Islet precursor cell (in vitro differentiated cells): Measurements from ENCODE around the gene DNAJC5.
A peak's percentile ranks its signal among the peaks of the same experiment; 100 is the strongest.

Experiments
- DNase-seq: peaks from one replicate; pipeline ENCODE4 v3.0.0-alpha.2; 2018

DNAJC5 gene

DNA sequence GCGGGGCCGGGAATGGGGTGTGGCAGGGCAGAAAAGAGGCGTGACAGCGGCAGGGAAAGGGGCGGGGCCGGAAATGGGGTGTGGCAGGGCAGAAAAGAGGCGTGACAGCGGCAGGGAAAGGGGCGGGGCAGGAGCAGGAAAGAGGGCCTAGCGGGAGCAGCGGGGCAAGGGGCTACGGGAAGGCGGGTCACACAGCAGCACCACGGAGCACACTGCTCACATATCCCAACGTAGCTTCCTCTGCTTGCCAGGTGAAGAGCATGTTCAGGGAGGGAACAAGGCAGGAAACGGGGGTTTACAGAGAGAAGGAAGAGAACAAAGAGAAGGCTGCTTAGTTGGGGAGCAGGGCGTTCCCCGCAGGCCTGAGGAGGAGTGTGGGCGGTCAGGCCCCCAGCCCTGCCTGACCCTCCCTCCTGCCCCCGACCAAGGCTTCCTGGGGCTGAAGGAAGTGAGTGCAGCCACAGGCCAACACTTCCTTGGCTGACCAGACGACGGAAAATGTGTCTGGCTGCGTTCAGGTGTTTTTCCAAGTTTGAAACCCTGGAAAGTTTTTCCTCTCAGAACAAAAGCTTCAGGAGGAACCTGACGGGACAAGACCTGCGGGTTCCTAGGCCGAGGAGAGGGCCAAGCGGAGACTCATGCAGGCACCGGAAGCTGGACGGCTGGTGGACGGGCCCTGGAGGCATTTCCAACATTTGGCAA lies 47.5 kb downstream of the DNAJC5 start:
- DNase-seq = no peak

DNA sequence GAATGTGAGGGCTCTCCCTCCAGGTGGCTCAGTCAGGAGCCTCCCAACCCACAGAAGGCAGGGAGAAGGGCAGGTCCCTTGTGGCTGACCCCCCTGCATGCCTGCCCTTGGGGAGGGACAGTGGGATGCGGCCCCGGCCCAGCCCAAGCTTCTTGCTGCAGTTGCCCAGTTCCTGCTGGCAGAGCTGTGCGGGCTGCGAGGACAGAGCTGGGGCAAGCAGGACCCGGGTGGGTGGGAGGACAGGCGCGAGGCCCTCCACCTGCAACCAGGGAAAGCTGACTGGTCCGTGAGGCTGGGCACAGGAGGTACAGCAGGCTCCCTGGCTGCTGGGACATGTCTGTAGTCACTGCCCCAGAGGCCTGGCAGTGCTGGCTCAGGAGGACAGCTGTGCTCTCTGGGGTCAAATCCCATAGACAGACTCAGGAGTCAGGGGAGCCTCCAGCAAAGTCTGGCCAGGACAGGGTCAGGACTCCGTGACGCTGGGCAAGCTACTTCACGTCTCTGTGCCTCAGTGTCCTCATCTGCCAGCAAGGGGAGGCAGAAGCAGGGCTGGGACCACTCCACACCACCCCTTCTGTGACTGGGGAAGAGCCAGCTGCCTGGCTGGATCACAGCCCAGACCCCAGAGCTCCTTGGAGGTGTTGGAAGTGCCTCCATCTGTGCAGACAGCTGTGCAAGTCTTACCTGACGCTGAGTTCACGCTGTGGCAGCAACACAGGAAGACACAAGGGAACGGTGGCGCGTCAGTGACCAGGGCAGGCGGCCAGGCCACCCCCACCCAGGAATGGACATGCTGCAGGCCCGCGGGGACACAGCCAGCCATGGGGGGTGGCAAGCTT lies 48.3 kb downstream of the DNAJC5 start:
- no peak for DNase-seq

DNA sequence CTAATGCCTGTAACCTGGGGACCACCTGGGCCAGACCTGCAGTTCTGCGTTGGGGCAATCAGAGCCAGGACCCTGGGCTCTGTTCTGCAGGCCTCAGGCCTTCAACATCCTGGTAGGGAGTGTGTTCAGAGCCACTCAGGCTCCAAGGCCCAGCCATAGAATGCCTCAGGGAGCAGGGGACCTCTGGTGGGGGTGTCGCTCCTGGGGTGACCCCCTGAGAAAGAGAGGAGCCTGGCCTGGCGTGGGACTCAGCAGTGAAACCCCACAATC lies 48.8 kb downstream of the DNAJC5 start:
- DNase-seq = no peak

DNA sequence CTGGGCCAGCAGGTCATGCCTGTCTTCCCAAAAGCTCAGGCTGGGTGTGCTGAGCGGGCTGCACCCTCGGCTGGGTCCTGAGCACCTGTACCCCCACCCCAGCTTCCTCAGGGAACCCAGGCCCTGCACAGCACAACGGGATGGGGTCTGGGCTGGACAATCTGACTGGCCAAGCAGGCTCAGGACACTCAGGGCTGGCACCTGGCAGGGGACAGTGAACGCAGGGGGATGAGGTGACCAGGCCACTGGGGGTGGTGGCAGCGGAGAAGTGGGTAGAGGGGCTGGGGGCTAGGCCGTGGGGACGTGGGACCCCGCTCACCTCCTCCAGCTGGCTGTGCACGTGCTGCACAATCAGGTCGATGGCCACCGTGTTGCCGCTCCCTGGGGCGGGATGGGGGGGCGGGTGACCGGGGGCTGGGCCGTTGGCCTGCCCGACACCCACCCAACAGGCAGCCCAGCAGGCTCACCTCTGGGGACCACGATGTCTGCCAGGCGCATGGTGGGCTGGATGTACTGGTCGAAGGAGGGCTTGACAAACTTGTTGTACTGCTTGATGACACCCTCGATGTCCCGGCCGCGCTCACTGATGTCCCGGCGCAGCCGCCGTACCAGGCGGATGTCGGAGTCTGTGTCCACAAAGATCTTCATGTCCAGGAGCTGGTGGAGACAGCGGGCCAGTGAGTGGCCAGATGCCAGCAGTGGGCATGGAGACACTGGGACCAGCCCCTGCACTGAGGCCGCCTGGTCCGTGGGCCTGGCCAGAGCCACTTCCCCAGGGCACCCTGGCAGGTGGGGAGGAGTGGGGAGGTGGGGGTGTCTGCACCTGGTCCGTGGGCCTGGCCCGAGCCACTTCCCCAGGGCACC lies 49.4 kb downstream of the DNAJC5 start:
- no peak for DNase-seq

DNA sequence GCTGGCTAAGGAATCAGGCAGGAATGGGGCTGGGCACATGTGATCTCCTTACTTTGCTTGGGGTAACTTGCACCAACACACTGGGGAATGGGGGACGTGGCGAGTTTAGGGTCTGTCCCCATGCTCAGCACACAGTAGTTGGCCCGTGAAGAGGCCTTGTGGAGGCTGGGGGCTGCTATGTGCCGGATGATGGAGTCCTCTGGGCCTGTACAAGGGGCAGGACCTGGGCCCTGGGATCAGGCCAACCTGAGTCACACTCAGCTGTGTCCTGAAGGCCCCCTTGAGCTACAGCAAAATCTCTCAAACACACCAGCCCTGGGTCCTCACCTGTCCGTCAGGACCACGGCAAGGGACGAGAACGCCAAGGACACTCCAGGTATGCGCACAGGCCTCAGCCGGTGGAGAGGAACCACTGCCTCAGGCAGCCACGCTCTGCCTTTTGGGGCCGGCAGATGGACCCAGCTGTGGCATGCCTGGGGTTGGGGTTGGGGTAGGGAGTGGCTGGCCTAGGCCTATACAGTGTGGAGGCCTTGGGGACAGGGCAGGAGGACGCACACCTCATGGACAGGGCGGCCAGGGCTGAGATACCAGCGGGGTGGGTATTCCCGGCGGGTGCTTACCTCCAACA lies 50.2 kb downstream of the DNAJC5 start:
- no peak for DNase-seq

DNA sequence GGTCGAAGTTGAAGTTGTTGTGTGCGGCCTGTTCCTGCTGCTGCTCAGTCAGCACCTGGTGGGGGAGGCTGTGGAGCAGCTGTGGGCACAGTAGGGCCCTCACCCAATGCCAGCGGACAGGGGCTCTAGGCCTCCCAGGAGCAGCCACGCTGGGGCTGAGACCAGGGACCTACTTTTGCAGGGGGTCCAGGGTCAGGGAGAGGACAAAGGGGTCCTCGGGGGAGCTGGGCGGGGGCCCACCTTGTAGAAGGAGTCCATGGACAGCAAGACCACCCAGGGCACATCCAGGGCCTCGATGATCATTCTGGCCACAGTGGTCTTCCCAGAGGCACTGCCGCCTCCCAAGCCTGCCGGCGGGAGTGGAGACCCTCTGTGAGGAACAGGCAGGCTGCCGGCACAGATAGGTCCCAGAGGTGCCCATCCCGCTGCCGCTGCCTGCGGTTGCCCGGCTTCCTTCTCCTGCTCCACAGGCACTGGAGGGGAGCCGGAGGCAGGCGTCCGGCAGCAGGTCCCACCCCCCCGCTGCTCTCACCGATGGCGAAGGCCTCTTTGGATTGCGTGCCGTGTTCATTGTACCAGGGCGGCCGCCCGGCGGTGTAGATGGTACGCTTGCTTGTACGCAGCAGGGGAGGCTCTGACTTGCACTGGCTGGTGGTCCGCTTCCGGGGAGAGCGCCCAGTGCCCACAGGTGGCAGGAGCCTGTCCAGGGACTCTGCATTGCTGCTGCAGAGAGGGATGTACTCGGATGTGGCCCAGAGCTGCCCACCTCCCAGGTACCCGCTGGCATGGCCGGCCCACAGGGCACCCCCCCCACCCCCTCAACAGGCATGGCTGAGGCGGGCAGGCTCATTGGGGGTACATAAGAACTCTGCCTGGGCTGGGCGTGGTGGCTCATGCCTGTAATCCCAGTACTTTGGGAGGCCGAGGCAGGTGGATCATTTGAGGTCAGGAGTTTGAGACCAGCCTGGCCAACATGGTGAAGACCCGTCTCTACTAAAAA lies 51.3 kb downstream of the DNAJC5 start:
- no peak for DNase-seq

DNA sequence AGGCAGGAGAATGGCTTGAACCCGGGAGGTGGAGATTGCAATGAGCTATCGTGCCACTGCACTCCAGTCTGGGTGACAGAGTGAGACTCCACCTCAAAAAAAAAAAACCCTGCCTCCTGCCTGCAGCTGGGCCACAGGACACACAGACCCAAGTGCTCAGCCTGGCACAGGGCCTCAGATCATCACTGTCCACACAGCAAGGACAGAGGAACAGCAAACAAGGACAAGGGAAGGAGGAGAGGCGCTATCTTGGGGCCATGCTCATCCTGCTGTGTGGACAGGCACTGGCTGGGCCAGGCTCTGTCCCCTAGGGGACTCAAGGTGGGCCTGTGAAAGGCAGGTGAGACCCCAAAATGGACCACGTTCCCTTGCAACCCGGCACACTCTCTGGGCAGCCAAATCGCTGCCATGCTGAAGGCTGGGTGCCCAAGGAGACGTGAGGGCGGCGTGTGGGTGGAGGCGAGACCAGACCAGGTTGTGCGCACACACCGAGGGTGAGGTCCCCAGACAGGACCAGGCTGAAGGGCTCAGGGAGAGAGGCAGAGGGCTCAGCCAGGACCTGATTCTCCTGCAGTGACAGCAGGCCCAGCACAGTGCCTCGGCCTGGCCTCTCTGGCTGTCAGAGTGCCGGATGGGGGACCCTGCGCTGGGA lies 52.2 kb downstream of the DNAJC5 start:
- DNase-seq = no peak

DNA sequence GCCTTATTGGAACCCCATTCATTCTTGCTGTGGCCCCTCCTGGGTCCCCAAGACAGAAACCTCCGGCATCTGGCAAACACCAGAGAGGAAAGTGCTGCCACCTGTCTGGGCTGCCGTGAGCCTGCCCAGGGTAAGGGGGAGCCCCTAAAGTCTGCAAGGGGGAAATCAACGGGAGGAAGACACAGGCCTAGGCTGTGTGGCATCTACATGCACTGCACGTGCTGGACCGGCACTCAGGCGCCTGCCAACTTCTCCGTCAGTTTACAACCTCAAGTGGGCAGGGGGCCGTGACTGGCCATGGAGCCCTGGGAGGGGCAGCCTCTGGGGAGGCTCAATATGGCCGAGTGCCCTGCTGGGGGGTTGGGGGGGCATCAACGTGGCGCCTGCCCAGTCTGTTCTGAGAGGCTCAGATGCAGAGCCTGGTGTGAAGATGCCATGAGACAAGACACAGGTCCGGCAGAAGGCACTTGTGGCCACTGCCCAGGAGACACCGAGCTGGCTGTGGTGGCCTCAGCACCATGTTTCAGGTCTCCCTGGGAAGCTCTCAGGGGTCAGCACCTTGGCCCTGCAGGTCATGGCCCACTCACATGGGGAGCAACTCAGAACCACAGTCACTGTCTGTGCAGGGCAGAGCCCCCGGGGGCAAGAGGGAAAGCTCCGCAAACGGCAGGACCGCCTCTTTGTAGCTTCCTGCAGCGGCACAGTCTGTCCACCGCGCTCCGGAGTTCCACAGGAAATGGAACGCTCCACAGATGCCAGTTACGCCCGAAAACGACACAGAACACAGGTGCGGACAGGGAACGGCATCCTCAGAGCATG lies 52.9 kb downstream of the DNAJC5 start:
- DNase-seq = no peak

DNA sequence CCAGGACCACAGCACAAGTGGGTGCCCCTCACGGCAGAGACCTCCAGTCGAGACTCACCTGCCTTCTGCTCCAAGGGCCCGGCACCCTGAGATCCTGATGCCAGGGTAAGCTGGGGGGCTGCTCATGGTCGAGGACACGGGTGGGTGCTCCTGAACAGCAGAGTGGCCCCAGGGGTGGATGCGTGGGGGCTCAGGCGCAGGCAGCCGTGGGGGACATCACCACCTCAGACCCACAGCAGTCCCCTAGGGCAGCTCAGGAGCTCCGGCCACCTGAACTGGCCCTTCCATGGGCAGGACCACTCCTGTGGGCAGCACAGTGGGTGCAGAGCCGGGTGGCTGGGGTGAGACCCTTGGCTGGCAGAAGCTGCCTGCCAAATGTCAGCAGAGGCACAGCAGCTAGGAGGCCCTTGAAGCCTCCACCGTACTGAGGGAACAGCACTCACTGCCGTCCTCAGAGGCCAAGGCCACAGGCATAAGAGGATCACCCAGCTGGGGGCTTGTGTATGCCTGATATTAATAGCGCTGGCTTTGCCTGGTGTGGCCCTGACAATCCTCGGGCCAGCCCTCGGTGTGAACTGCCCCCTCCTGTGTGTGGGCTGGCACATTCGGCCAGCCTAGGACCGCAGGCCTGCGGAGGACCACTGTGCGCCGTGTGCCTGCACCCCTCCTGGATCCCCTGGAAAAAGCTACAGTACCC lies 55.9 kb downstream of the DNAJC5 start:
- DNase-seq = no peak

DNA sequence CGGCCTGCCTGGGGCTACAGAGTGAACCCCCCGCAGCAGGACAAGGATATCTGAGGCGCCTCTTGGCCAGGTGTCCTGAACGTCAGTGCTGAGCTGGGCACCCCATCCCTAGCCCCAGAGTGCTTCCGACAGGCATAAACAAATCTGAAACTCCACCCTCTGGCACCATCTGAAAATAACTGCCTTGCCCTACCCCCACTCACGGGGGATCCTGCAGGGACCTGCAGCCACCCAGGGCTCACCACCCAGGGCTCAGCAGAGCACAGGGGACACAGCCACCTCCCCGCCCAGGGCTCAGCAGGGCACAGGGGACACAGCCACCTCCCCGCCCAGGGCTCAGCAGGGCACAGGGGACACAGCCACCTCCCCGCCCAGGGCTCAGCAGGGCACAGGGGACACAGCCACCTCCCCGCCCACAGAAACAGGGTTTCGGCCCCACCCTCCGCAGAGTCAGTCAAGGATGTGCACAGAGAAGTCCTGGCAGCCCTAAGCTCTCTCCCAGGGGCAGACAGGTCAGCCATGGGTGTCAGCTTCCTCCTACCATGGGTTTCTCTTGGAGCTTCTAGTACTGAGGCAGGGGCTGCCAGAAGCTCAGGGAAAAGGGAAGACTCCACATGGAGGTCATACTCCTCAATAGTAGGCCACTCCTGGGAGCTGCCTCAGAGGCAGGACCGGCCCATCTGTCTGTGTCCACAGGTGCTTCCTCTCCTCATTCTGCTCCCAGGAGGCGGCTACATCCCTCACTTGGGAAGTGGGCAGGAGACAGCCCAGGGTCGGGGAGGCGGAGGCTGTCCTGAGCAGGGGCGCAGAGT lies 56.7 kb downstream of the DNAJC5 start:
- DNase-seq = no peak

DNA sequence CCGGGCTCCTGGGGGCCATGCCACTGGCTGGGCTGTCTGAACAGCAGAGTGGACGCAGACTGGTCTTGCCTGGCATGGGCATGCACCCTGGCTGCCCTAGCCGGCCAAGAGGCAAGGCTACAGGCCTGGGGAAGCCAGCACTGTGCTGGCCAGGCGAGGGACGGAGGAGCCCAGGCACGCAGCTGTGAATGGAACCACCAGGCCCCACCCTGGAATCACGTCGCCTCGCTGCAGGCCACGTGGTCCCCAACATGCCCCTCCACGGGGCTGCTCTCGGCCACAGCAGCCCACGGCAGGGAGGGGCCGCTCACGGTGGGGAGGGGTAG lies 57.2 kb downstream of the DNAJC5 start:
- no peak for DNase-seq

DNA sequence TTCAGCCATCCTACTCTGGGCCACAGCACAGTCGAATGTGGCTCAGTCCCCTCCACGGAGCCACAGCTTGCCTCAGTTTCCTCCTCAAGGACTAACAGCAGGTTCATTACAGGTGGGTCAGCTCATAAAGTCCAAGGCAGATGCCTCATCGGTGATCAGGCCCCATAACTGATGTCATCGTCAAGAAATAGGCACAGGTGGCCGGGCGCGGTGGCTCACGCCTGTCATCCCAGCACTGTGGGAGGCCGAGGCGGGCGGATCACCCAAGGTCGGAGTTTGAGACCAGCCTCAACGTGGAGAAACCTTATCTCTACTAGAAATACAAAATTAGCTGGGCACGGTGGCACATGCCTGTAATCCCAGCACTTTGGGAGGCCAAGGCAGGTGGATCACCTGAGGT lies 57.8 kb downstream of the DNAJC5 start:
- DNase-seq = no peak

DNA sequence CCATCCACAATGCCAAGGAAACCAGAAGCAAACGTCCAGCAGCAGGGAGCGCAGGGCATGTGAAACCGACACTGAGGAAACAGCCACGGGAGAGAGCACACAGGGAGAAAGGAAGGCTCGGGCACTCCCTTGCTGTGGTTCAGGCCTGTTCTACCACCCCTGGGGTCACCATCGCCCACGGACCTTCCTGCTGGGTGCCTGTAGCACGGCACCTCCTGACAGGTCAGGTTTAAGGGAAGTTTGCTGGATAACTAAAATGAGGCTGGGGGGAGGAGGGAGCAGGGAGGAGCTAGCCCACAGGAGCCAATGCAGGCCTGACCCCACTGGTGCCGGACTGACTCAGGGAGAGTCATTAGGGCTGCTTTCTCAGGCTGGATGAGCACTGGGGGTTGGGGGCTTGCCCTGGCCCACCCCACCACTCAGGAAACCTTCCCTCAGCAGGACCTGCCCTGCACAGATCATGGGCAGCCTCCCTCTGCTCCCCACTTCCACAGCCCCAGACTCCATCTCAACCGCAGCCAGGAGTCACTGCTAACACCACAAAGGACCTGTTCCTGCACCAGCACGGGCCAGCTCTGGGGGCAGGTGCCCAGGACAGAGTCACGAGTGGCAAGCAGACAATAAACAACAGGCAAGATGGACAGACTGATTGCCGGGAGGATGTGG lies 59.0 kb downstream of the DNAJC5 start:
- no peak for DNase-seq

DNA sequence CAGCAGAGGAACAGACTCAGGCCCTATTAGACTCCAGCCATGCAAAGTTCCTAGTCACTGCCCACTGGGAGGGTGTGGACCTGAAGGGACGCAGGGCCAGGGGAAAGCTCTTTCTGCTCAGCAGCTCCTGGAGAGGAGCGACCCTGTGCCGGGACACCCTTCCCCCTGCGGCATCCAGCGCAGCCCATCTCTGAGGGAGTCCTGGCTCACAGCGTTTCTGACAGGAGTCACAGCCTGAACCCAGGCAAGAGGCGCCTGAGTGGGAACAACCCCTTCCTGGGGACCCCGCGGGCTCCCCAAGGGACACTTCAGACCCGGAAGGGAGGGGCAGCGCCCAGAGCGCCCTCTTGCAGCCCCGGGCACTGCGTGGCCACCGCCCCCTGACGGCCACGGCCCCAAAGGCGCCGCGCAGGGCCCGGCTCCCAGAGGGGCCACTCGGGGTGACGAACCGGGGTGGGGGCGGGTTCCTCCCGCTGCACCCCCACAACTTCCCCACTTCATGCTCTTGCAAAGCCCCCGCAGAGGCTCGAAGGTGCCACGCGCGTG lies 60.4 kb downstream of the DNAJC5 start:
- DNase-seq = no peak

DNA sequence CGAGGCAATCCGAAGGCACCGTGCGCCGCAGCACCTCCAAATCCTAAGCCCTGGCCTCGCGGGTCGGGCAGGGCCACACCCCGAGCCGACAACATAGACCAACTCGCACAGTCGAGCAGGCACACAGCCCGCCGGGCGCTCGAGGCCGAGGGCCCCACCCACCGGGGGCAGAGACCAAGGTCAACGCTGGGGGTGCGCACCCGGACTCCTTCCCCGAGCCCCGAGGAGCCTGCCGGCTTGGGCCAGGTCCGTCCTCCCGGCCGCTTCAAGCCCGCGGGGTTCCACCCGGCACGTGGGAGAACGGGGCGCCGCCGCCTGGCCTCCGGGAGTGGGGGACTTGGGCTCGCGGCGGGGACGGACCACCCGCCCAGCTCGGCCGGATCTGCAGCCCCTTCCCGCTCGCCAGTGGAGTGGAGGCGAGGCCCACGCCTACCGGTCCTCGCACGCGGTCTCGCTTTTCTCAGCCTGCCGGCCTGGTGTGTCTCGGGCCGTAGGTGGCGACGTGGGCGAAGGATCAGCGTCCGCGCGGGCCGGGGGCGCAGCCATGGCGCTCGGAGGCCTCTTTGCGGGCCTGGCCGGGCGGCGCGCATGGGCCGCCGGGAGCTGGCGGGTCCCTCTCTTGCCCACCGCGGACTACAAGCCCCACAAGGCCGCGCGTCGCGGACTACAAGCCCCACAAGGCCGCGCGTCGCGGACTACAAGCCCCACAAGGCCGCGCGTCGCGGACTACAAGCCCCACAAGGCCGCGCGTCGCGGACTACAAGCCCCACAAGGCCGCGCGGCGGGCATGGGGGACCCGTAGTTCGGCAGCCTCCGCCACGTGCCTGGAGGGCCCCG lies 61.1 kb downstream of the DNAJC5 start, which contains the start of gene UCKL1:
TSS of gene UCKL1 (minus strand) at position 590 of the 837 bp plus-strand sequence. CDS start at position 546, 44 bp downstream.
- peak; percentile 86 for DNase-seq

DNA sequence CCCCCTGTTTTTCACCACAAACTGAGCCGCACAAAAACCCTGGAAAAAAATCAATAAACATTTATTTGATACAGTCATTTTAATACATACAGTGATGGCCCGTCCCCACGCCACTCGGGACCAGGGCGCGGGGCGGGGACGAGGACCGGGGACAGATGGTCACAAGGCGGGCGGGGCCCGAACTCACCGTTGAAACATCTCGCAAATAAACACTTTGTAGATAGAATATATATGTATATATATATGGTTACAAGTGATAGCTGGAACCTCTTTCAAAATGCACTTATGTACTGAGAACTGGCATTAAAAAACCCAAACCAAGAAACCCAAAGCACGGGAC lies 61.7 kb downstream of the DNAJC5 start:
- no peak for DNase-seq

DNA sequence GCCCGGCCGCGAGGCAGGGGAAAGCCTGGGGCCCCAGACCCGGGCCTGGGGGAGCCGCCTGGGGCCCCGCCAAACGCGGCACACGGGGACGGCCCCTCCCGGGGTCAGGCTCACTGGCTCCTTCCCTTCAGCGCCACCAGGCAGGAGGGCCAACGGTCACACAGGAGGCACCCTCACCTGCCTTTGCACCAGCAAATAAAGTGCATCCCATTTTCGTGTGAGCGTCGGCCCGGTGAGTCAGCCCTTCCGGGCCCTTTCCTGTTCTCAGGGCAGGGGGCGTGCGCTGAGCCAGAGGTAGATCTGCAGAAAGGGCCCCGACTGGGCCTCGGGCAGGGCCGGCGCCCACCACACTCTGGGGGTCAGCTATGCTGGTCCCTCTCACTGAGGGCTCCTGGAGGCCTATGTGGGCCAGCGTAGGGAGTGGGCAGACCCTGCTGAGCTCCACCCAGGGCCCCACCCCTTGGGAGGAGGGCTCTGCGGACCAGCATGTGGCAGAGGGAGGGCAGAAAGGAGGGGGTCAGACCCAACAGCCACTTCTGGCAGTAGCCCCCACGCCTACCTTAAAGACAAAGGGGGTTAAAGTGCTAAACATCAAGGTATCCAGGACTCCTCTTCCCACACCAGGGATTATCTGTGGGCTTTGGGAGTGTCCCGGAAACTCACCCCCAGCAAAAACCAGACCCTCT lies 62.2 kb downstream of the DNAJC5 start:
- peak; percentile 90 for DNase-seq
